Activated CD8-positive, alpha-beta T cell treated with anti-CD3 and anti-CD28 coated beads, Interleukin-2, amount 10 ng/mL, durations not matched to agents 7 days and 5 days (primary cell): ENCODE measurements around the gene RAP2B. TPM values are rescaled to one million over a fixed set of nuclear protein-coding genes. Genes with fewer than 3 reads are reported as not detected.

Experiments
- ATAC-seq: fragments of 150-1000 bp; cut with Tn5 transposase; one replicate; pipeline ENCODE4 v1.10.0; 2021; ENCODE audit warnings: moderate library complexity
- CTCF ChIA-PET: fragments of 350-600 bp; sonication (Branson Sonifier 250); formaldehyde crosslinking; loops from one replicate; lab custom pipeline; 2021; ENCODE audit warnings: antibody characterized with exemption; lab: Charles Lee
- POLR2A ChIA-PET: fragments of 350-600 bp; sonication (Branson Sonifier 250); formaldehyde crosslinking; loops from one replicate; lab custom pipeline; 2021; ENCODE audit warnings: antibody characterized with exemption; lab: Charles Lee
- DNase-seq: peaks from one replicate; pipeline ENCODE4 v3.0.0-alpha.2; 2020
- H3K27ac Mint-ChIP-seq: one replicate; pipeline ENCODE4 v1.8.0; 2021; ENCODE audit warnings: mild to moderate bottlenecking, mixed read lengths
- H3K27me3 Mint-ChIP-seq: one replicate; pipeline ENCODE4 v1.8.0; 2021; ENCODE audit warnings: low read depth, mixed read lengths
- H3K36me3 Mint-ChIP-seq: one replicate; pipeline ENCODE4 v1.8.0; 2021; ENCODE audit warnings: low read depth, mixed read lengths
- H3K4me1 Mint-ChIP-seq: one replicate; pipeline ENCODE4 v1.8.0; 2021; ENCODE audit warnings: low read depth, mixed read lengths
- H3K4me3 Mint-ChIP-seq: one replicate; pipeline ENCODE4 v1.8.0; 2021; ENCODE audit warnings: mild to moderate bottlenecking, mixed read lengths
- H3K9me3 Mint-ChIP-seq: one replicate; pipeline ENCODE4 v1.8.0; 2022; ENCODE audit warnings: mixed read lengths; ENCODE audit not compliant: insufficient read depth
- total RNA-seq, 2 experiments: library from RNA; stranded (reverse); gene quantifications; one replicate each; pipeline ENCODE4 v1.2.3, GENCODE V29; 2021

RAP2B gene
- total RNA-seq, 2 experiments from 2014 or later: 16.6 to 17.2 TPM

- DNase-seq: peak; percentile 96
- H3K4me3 Mint-ChIP-seq: peak overlapping the region; percentile 88
- POLR2A ChIA-PET: interaction anchor here (0.5 to 2.2 kb wide), 16 partner anchors 10 to 482 kb away, joined by 3 to 13 read pairs (median 3); no protein-coding TSS in a partner anchor
- peaks cover 33% of the 10 kb centered on the region for H3K36me3 Mint-ChIP-seq
- peaks cover 38% of the 10 kb centered on the region for H3K4me1 Mint-ChIP-seq
- peak; percentile 85 for ATAC-seq
- CTCF ChIA-PET: interaction anchor here (0.6 to 2.2 kb wide), 15 partner anchors 9 to 483 kb away, joined by 3 to 24 read pairs (median 3); no protein-coding TSS in a partner anchor
- H3K27me3 Mint-ChIP-seq: no peaks in the 10 kb centered on the region
- peak overlapping the region; percentile 97 for H3K27ac Mint-ChIP-seq
- H3K9me3 Mint-ChIP-seq: no peaks in the 10 kb centered on the region
Observed at GRCh38 chr3:153161138-153161713, 800 bp upstream of the RAP2B start.

GRCh38 chr3:153162513-153163392, 727 bp downstream of the RAP2B start:
- H3K27ac Mint-ChIP-seq: peak overlapping the region; percentile 92
- ChIA-PET POLR2A (interaction anchor here (0.6 to 2.0 kb wide), 3 partner anchors 59 to 459 kb away, joined by 3 to 7 read pairs (median 4); no protein-coding TSS in a partner anchor), CTCF (interaction anchor here (0.8 to 3.2 kb wide), 4 partner anchors 10 to 808 kb away, joined by 3 to 14 read pairs (median 4); no protein-coding TSS in a partner anchor)
- peaks cover 49% of the 10 kb centered on the region for H3K4me1 Mint-ChIP-seq
- DNase-seq (peak; percentile 57), ATAC-seq (peak; percentile 5)
- H3K36me3 Mint-ChIP-seq: peaks cover 45% of the 10 kb centered on the region
- H3K27me3 Mint-ChIP-seq: no peaks in the 10 kb centered on the region
- H3K9me3 Mint-ChIP-seq: no peaks in the 10 kb centered on the region
- H3K4me3 Mint-ChIP-seq: peak overlapping the region; percentile 88

DNA sequence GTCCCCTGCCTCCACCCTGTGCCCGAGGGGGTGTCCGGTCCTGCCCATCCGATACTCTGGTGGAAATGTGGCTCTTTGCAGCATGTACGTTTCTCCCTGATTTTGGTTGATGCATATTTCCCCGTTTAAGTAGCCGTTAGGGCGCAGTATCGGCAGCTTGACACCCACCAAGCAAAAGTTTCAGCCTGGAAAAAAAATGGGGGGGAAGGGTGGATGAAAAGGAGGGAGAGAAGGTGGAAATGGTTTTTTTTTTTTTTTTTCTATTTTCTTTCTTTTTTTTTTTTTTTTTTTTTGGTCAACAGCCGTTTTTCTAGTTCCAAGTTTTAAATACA, 1.3 kb downstream of the RAP2B start:
- Mint-ChIP-seq H3K27ac (peak overlapping the region; percentile 92), H3K4me1 (peaks cover 49% of the 10 kb centered on the region), H3K27me3 (no peaks in the 10 kb centered on the region), H3K9me3 (no peaks in the 10 kb centered on the region), H3K4me3 (peak overlapping the region; percentile 88), H3K36me3 (peaks cover 51% of the 10 kb centered on the region)
- CTCF ChIA-PET: interaction anchor here (0.6 to 3.2 kb wide), 7 partner anchors 58 to 807 kb away, joined by 4 to 23 read pairs (median 4); no protein-coding TSS in a partner anchor
- POLR2A ChIA-PET: interaction anchor here (0.5 to 2.0 kb wide), 3 partner anchors 59 to 121 kb away, joined by 3 to 7 read pairs (median 3); no protein-coding TSS in a partner anchor
- ATAC-seq (no peak), DNase-seq (no peak)

GRCh38 chr3:153163756-153164550, 1.9 kb downstream of the RAP2B start:
- Mint-ChIP-seq H3K27ac (peak overlapping the region; percentile 68), H3K9me3 (no peaks in the 10 kb centered on the region), H3K4me3 (peak overlapping the region; percentile 88), H3K27me3 (no peaks in the 10 kb centered on the region), H3K36me3 (peaks cover 54% of the 10 kb centered on the region), H3K4me1 (peaks cover 49% of the 10 kb centered on the region)
- DNase-seq (no peak), ATAC-seq (no peak)
- ChIA-PET POLR2A (interaction anchor here (0.5 to 2.0 kb wide), 4 partner anchors 58 to 459 kb away, joined by 3 to 7 read pairs (median 3); no protein-coding TSS in a partner anchor), CTCF (interaction anchor here (0.6 to 3.2 kb wide), 10 partner anchors 15 to 807 kb away, joined by 3 to 23 read pairs (median 4); no protein-coding TSS in a partner anchor)

DNA sequence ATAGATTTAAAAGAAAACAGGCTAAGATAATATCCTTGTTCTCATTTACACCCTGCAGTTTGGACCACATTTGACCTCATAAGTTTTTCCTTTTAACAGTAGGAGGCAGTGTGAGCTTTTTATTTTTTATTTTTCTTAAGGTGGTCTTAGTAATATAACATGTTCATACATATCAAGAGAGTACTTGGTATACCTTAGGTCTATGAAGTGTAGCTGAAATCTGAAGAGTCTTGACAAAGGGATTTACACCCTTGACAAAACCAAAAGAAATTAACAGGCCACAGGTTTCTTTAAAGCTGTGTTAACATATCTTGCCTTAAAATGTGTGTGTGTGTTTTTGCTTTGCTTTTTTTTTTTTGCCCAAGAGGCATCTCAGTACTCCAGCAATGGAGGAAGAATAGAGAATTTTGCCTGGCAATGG, 3.2 kb downstream of the RAP2B start:
- no peak for DNase-seq
- ChIA-PET POLR2A (no interaction called here), CTCF (interaction anchor here (1.0 to 3.2 kb wide), 9 partner anchors 44 to 438 kb away, joined by 3 to 23 read pairs (median 3); no protein-coding TSS in a partner anchor)
- H3K27ac Mint-ChIP-seq: peak overlapping the region; percentile 3
- H3K27me3 Mint-ChIP-seq: no peaks in the 10 kb centered on the region
- H3K9me3 Mint-ChIP-seq: no peaks in the 10 kb centered on the region
- H3K36me3 Mint-ChIP-seq: peaks cover 58% of the 10 kb centered on the region
- peak overlapping the region; percentile 88 for H3K4me3 Mint-ChIP-seq
- H3K4me1 Mint-ChIP-seq: peaks cover 43% of the 10 kb centered on the region
- ATAC-seq: no peak

GRCh38 chr3:153166206-153166605, 4.2 kb downstream of the RAP2B start:
- ATAC-seq (no peak), DNase-seq (peak; percentile 51)
- H3K36me3 Mint-ChIP-seq: peaks cover 61% of the 10 kb centered on the region
- no peaks in the 10 kb centered on the region for H3K9me3 Mint-ChIP-seq
- ChIA-PET POLR2A (no interaction called here), CTCF (interaction anchor here (1.0 to 1.8 kb wide), 5 partner anchors 10 to 123 kb away, joined by 3 to 7 read pairs (median 3); no protein-coding TSS in a partner anchor)
- peak overlapping the region; percentile 31 for H3K27ac Mint-ChIP-seq
- no peaks in the 10 kb centered on the region for H3K27me3 Mint-ChIP-seq
- peaks cover 40% of the 10 kb centered on the region for H3K4me1 Mint-ChIP-seq
- H3K4me3 Mint-ChIP-seq: peak overlapping the region; percentile 88

DNA sequence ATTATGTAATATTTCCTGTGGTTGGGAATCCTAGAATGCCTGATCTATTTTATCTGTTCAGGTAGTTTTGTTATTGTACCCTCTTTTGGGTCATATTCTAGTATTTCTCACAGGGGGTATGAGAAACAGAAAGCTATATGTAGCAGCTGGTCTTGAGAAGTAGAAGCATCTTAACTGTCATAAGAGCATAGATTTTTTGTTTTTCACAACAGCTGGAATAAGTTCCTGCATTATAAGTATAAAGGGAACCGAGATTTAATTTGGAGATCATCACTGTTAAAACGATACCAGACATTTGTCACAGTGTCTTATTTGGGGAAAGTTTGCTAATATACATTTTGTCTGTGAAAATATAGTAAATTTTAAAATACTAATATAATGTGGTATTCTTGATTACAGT, 4.8 kb downstream of the RAP2B start:
- no peak for ATAC-seq
- peaks cover 40% of the 10 kb centered on the region for H3K4me1 Mint-ChIP-seq
- H3K9me3 Mint-ChIP-seq: no peaks in the 10 kb centered on the region
- DNase-seq: no peak
- POLR2A ChIA-PET: no interaction called here
- H3K27me3 Mint-ChIP-seq: no peaks in the 10 kb centered on the region
- peaks cover 61% of the 10 kb centered on the region for H3K36me3 Mint-ChIP-seq
- CTCF ChIA-PET: interaction anchor here (1.0 to 1.9 kb wide), 5 partner anchors 9 to 124 kb away, joined by 3 to 7 read pairs (median 4); no protein-coding TSS in a partner anchor
- no peak overlapping the region for H3K4me3 Mint-ChIP-seq
- H3K27ac Mint-ChIP-seq: peak overlapping the region; percentile 16

GRCh38 chr3:153169793-153170383, 7.9 kb downstream of the RAP2B start:
- Mint-ChIP-seq H3K4me3 (no peak overlapping the region), H3K4me1 (peaks cover 28% of the 10 kb centered on the region), H3K9me3 (no peaks in the 10 kb centered on the region), H3K36me3 (peaks cover 39% of the 10 kb centered on the region), H3K27me3 (no peaks in the 10 kb centered on the region), H3K27ac (no peak overlapping the region)
- ChIA-PET POLR2A (no interaction called here), CTCF (interaction anchor here (0.7 to 0.9 kb wide), 2 partner anchors 120 to 127 kb away, joined by 3 read pairs; no protein-coding TSS in a partner anchor)
- no peak for DNase-seq
- ATAC-seq: no peak

DNA sequence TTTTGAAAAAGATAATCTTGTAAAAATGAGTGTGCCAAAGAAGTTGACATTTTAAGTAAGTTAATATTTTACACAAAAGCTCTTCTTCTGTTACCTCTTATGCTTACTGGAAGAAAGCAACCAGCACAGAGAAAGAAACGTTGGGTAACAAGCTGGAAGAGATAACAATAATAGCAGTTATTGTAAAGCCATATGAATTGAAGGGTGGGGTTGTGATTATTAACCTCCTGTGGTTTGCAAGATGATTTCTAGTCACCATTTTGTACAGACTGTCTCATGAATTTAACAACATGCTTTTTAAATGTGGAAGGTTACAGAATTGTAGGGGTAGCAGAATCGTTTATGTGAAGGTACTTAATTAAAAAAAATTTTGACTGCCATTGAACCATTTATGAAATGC, 9.2 kb downstream of the RAP2B start:
- peaks cover 36% of the 10 kb centered on the region for H3K36me3 Mint-ChIP-seq
- POLR2A ChIA-PET: interaction anchor here (1.2 kb wide), 1 partner anchor 50 kb away, joined by 3 read pairs; no protein-coding TSS in a partner anchor
- H3K9me3 Mint-ChIP-seq: no peaks in the 10 kb centered on the region
- H3K27me3 Mint-ChIP-seq: no peaks in the 10 kb centered on the region
- no peak for DNase-seq
- H3K4me3 Mint-ChIP-seq: no peak overlapping the region
- CTCF ChIA-PET: interaction anchor here (2.3 kb wide), 1 partner anchor 10 kb away, joined by 7 read pairs; no protein-coding TSS in a partner anchor
- ATAC-seq: no peak
- H3K4me1 Mint-ChIP-seq: peaks cover 14% of the 10 kb centered on the region
- no peak overlapping the region for H3K27ac Mint-ChIP-seq

DNA sequence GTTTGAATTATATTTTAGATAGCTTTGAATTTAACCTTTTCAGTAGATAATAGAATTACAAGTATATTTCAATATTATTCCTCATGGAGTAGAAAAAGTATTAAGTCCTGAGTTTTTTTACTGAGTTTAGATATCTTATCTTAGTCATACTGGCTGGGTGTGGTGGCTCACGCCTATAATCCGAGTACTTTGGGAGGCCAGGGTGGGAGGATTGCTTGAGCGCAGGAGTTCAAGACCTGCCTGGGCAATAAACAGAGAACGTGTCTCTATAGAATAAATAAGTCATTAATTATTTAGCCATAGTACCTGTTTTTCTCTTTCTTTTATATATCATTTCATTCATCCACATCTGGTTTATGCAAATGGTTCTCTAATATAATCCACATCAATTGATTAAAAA, 9.9 kb downstream of the RAP2B start:
- Mint-ChIP-seq H3K36me3 (peaks cover 31% of the 10 kb centered on the region), H3K4me3 (no peak overlapping the region), H3K9me3 (no peaks in the 10 kb centered on the region), H3K4me1 (peaks cover 8% of the 10 kb centered on the region), H3K27ac (no peak overlapping the region), H3K27me3 (no peaks in the 10 kb centered on the region)
- DNase-seq (no peak), ATAC-seq (no peak)
- POLR2A ChIA-PET: interaction anchor here (1.2 kb wide), 1 partner anchor 50 kb away, joined by 3 read pairs; no protein-coding TSS in a partner anchor
- CTCF ChIA-PET: interaction anchor here (1.0 to 2.3 kb wide), 3 partner anchors 9 to 102 kb away, joined by 3 to 7 read pairs (median 3); partner anchors contain the start of gene RAP2B
